GM19043 (cell line): Measurements from ENCODE around the gene C1S.

ENCODE experiments used
- ATAC-seq: cut with Tn5 transposase; IDR thresholded peaks from one replicate; pipeline ENCODE4 v1.9.1; 2021; ENCODE audit warnings: low read depth; ENCODE audit not compliant: unreplicated experiment

The C1S gene

GRCh38 chr12:7073946-7074345, 13.4 kb downstream of the C1S start:
- ATAC-seq, result no peak

GRCh38 chr12:7075518-7075917, 15.0 kb downstream of the C1S start:
- no peak for ATAC-seq

- no peak for ATAC-seq
Observed at GRCh38 chr12:7075939-7076338, 15.4 kb downstream of the C1S start.

DNA sequence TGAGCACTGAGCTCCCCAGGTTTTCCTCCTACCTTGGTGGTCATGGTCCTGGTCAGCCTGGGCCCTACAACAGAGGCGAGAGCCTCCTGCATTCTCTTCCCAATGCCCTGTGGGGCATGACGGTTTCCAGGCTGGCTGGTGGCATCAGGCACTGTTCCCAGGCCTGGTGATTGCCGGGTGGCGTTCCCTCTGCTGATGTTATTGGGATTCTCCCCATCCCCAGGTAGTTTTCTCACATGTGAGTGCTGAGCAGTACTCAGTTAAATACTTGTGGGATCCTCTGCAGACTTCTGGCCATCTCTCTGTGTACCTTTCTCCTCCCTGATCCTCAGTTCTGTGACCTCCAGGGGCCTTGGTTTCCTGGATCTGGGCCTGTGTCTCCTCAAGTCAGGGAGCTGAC, 16.0 kb downstream of the C1S start:
- ATAC-seq, result no peak

DNA sequence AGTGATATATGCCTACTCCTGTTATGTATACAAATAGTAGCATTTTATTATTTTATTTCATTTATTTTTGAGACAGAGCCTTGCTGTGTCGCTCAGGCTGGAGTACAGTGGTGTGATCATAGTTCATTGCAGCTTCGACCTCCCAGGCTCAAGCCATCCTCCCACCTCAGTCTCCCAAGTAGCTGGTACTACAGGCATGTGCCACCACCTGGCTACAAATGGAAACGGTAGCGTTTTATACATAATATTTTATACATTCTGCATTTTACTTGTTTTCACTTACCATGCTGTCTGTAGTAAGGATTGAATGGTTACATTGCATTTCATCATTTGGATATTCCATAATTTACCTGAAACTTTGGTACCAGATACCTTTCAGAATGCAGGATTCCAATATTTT, 17.6 kb downstream of the C1S start:
- no peak for ATAC-seq

DNA sequence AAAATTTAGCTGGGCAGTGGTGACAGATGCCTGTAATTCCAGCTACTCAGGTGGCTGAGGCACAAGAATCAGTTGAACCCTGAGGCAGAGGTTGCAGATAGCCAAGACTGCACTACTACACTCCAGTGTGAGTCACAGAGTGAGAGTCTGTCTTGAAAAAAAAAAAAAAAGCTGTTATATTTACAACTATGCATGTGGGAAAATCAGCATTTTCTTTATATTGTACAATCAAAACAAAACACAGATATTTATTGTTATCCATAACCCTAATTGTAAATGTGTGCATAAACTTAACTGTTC, 19.3 kb downstream of the C1S start:
- ATAC-seq, result no peak

GRCh38 chr12:7081037-7081436, 20.5 kb downstream of the C1S start:
- no peak for ATAC-seq

DNA sequence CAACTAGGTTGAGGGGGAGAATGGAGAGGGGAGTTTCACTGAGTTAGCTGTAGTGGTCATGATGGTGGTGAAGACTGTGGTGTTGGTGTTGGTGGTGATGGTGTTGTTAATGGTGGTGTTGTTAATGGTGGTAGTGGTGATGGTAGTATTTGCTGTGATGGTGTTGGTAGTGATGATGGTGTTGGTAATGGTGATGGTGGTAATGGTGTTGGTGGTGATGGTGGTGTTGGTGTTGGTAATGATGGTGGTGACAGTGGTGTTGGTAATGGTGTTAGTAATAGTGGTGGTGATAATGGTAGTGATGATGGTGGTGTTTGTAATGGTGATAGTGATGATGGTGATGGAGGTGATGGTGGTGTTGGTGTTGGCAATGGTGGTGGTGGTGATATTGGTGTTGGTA, 22.6 kb downstream of the C1S start:
- ATAC-seq, result no peak

DNA sequence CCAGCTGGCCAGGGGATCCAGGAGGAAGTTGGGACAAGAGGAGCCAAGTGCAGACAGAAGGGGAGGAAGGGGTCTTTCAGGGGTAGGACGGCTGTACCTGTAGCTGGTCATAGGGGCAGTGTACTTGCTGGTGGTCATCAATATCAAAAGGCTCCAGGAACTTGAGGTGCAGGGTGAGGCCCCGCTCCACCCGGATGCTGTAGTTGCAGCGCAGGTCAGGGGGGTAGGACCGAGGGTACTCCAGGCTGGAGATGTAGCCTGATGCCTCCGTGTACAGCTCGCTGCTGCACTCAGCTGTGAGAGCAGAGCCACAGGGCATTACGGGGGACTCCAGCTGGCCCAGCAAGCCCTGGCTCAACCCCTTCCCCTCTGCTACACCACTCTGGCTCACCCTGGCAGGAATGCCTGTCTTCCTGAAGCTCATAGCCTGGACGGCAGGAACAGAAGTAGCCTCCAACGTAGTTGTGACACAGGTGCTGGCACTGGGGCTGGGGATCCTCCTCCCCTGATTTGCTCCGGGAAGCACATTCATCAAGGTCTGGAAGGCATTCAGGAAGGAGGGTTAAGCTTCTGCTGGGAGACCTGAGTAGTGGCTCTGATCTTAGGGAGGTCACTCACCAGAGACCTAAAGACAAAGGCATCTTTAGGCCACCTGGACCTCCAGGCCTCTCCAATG, 28.8 kb downstream of the C1S start:
- ATAC-seq, result no peak

DNA sequence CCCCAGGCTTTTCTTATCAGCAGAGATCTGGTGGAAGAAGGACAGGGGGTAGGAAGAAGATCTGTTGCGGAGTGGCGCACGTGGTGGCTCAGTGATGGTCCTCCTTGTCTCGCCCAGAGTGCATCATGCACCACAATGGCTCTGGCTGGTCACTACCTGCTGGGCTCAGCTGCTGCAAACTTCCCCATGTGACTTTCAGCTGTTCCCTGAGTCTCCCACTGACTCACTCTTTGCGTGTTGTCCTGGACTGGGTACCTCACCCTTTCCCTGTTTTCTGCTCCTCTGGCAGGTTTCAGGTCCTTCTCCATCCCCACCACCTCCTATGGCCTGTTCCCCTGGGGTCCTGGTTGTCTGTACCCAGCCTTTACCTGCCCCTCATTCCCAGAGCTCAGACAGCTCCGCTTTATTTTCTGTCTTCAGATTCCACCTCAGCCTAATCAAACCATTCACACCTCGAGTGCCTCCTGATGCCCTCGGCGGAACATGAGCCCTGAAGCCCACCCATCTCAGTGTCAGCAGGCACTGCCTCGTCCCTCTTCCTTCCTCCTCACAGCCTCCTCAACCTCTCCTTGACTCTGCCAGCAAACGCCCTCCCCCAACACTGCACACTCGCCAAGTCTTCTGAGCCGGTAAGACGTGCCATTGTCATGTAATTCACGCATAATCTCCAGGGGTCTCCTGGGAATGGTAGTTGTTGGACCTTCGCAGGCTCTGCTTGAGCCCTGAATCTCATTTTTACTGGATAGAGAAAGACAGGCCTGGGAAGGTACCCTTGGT, 29.9 kb downstream of the C1S start:
- ATAC-seq, result no peak

GRCh38 chr12:7091171-7091570, 30.7 kb downstream of the C1S start:
- no peak for ATAC-seq

DNA sequence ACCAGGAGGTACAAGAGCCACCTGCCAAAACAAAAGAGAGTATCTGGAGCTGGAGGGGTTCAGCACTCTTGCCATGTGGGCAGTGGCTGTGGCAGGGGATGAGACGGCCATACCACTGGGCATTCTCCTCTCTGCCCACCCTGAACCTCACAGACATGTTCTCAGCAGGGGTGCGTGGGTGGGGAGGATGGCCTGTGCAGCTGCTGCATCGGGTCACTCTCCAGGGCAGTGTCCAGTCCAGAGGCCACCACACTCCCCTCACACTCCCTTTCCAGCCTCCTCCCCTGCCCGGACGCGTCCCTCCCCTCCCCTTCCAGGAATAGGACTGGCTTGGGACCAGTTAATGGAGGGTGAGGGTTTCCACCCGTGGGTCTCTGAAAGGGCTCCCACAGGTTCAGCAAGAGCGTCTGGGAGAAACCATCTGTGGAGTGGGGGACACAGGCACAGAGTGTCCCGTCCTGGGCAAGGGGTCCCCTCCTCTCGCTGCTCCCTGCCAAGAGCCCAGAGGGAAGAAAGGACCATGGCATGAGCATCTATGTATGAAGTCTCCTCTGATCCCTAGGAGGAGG, 31.2 kb downstream of the C1S start:
- ATAC-seq, result no peak

DNA sequence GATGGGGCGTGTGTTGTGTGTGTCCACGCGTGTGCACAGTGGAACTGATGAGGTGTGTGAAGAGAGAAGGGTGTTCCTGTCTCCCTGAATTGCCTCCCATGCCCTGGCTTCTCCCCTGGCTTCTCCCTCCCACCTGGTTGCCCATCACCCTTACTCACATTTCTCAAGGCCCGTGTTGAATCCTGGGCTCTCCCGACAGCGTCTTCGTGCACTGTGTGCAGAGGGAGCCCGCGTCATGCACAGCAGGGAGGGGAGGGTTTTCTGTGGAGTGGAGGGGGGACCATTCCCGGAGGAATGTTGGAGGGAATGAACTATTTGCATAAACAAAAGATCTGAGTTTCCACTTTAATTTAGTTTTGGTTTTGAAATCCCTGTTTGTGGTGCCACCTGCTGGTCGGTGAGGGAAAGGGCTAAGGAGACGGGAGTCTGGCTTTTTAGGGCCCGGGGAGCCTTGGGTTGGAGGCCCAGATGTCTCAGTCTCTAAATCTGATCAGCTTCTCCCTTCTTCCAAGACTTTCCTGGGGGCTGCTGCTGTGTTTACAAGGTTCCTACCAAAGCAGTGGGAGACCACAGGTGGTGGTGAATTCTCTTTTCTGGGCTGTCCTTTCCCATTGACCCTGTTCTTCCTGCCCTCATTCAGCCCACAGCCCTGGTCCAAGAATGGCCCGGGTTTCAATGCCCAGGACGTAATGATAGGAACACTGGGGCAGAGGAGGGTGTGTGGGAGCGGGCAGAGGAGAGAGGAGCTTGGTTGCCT, 31.9 kb downstream of the C1S start, which contains the start of gene C1R:
Gene C1R (minus strand): TSS at position 217 of the 757 bp plus-strand sequence. CDS start 57 bp downstream, at position 160.
- no peak for ATAC-seq

- no peak for ATAC-seq
Observed at GRCh38 chr12:7092986-7093460, 32.5 kb downstream of the C1S start.

DNA sequence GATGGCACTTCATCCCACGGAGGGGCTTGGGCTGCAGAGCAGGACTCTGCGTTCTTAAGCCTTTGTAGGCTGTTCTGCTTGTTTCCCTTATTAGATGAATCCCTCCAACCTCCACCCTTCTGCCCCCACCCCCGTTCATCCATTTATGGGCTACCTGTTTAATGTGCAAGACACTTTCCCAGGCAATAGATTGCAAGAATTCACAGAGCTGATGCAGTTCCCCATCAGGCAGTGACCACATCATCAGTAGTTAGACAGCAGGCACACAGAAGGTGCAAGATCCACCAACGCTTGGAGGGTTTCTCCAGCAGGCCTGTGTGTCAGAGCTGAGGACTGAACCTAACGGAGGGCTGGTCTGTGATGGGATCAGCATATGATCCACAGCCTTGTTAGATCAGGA, 33.0 kb downstream of the C1S start:
- no peak for ATAC-seq

- no peak for ATAC-seq
Observed at GRCh38 chr12:7093892-7094291, 33.4 kb downstream of the C1S start.

- ATAC-seq, result no peak
Observed at GRCh38 chr12:7096006-7096932, 35.8 kb downstream of the C1S start.

GRCh38 chr12:7096979-7097378, 36.5 kb downstream of the C1S start:
- ATAC-seq, result no peak

DNA sequence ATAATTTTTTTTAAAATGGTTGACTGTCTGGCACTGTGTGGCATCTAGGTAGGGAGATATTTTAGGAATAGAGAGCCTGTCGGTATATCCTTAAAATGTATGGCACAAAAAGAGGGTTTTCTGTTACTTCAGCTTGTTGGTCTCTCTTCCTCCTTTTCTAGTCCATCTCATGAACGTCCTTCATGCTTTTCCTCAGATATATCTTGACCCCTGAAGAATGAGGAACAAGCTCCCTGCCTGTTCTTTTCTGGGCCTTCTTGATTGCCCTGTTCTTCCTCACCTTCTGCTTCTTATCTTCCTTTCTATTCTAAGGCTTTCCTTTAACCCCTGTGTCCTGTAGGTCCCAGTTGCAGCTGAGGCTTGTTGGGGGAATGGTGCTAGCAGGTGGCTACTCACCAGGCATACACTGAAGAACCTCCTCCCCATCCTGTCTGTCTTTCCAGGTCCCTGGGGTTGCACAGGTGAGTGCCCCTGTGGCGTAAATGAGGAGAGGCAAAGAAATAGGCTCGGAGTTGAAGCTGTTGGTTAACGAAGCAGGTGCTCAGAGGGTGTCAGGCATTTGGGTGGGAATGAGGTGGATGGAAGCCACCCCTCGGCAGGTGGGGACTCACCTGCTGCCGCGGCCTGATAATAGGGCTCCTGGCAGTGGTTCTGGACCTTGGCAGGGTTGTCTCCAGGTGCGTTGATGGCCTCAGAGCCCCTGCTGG, 38.9 kb downstream of the C1S start:
- ATAC-seq, result no peak

DNA sequence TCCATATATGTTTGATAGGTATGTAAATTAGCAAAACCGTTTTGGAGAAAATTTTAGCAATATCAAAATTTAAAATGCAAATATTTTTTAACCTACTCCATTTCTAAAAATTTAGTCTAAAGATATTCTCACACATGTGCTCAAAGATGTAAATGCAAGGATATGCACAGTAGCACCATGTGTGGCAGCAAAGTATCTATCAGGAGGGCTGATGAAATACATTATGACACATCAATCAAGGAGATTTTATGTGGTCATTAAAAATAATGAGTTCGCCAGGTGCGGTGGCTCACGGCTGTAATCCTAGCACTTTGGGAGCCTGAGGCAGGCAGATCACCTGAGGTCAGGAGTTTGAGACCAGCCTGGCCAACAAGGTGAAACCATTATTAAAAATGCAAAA, 39.7 kb downstream of the C1S start:
- ATAC-seq, result no peak
